Activated gamma-delta T cell treated with anti-CD3 and anti-CD28 coated beads, Interleukin-2, amount 50 U/mL, for 16 hours (primary cell): Measurements from ENCODE around the gene MAPK8IP1.

Source experiments
- DNase-seq: peaks from one replicate; pipeline ENCODE4 v3.0.0-alpha.2; 2020; ENCODE audit warnings: low read depth

MAPK8IP1 gene

GRCh38 chr11:45945397-45945999 lies 60.0 kb downstream of the MAPK8IP1 start:
- DNase-seq: no peak

- DNase-seq: no peak
These were observed 62.4 kb downstream of the MAPK8IP1 start for GRCh38 chr11:45947885-45948284.

- DNase-seq: no peak
These were observed 62.9 kb downstream of the MAPK8IP1 start for GRCh38 chr11:45948356-45948755.

GRCh38 chr11:45949992-45950407 lies 64.5 kb downstream of the MAPK8IP1 start:
- DNase-seq: no peak
